HCT116 (cell line): Measurements from ENCODE around the gene PRPF18. TPM values are rescaled to one million over a fixed set of nuclear protein-coding genes. Genes with fewer than 3 reads are reported as not detected.

ENCODE experiments used
- ATAC-seq: fragments of 200-7000 bp; cut with Tn5 transposase; 2 replicates; pipeline ENCODE4 v1.9.1; 2020; ENCODE audit warnings: mild to moderate bottlenecking, moderate library complexity
- BruUV-seq: library from RNA; stranded (reverse); fragments of 400-500 nt; replicated peaks from 2 replicates; lab custom pipeline; 2021; lab: Mats Ljungman, UMichigan
- CTCF ChIA-PET: fragments of 300-600 bp; sonication (Branson Sonifier 250); formaldehyde crosslinking; loops from one replicate; lab custom pipeline; 2021; ENCODE audit warnings: antibody characterized with exemption; lab: Charles Lee
- POLR2A ChIA-PET: fragments of 300-600, 350-600 bp; sonication (Branson Sonifier 250); formaldehyde crosslinking; loops from one replicate; lab custom pipeline; 2021; ENCODE audit warnings: antibody characterized with exemption; lab: Charles Lee
- RAD21 ChIA-PET, 2 experiments: fragments of 300-600 bp; sonication (Branson Sonifier 250); formaldehyde crosslinking; loops; one replicate each; lab custom pipeline; 2023; ENCODE audit warnings: low total read pairs in 2 of 2; ENCODE audit not compliant: uncharacterized antibody in 2 of 2, unreplicated experiment in 2 of 2, low non-redundant PET in 1 of 2; lab: Charles Lee
- DNase-seq: peaks from one replicate; pipeline ENCODE4 v3.0.0-alpha.2; 2010; ENCODE audit warnings: low read depth, low spot score
- H2AFZ ChIP-seq: fragments of 200-600 bp; shearing (Covaris generic), sonication (generic); 2 replicates; pipeline ENCODE4 v1.6.1; 2017; ENCODE audit warnings: low read depth, mixed run types, mixed read lengths, antibody characterized with exemption, low read length; ENCODE audit not compliant: poor library complexity, severe bottlenecking
- H3K27ac ChIP-seq: 2 replicates; pipeline ENCODE4 v1.5.1; 2012; ENCODE audit warnings: low read depth, low read length
- H3K27me3 ChIP-seq: fragments of 200-600 bp; sonication (generic); 2 replicates; pipeline ENCODE4 v1.6.1; 2016; ENCODE audit warnings: mixed run types, low read length, mixed read lengths; ENCODE audit not compliant: insufficient read depth
- H3K36me3 ChIP-seq, 2 experiments: fragments of 200-500 bp in 1 of 2; fragments of 200-600 bp in 1 of 2; sonication (Bioruptor generic) in 1 of 2; sonication (generic) in 1 of 2; 2 replicates each; pipeline versions ENCODE4 v1.5.1 to v1.6.1; 2014 to 2016; ENCODE audit warnings: low read length in 2 of 2, inconsistent platforms in 1 of 2, mixed read lengths in 1 of 2, mixed run types in 1 of 2; ENCODE audit not compliant: insufficient read depth in 2 of 2, control insufficient read depth in 1 of 2
- H3K4me1 ChIP-seq, 2 experiments: fragments of 200-600 bp in 1 of 2; sonication (generic) in 1 of 2; 2 replicates each; pipeline versions ENCODE4 v1.5.1 to v1.6.1; 2012 to 2017; ENCODE audit warnings: low read length in 2 of 2, inconsistent platforms in 1 of 2, mild to moderate bottlenecking in 1 of 2, mixed read lengths in 1 of 2, mixed run types in 1 of 2, moderate library complexity in 1 of 2; ENCODE audit not compliant: insufficient read depth in 2 of 2, control insufficient read depth in 1 of 2
- H3K4me2 ChIP-seq: fragments of 200-600 bp; sonication (generic); 2 replicates; pipeline ENCODE4 v1.6.1; 2017; ENCODE audit warnings: mixed run types, low read length, mixed read lengths
- H3K4me3 ChIP-seq, 2 experiments: fragments of 200-600 bp in 1 of 2; sonication (generic) in 1 of 2; replicated peaks in 1 of 2; 2 replicates each; pipeline ENCODE4 v1.5.1; 2011 to 2016; ENCODE audit warnings: low read length in 2 of 2, control low read depth in 1 of 2, low read depth in 1 of 2, mild to moderate bottlenecking in 1 of 2, mixed read lengths in 1 of 2, mixed run types in 1 of 2
- H3K79me2 ChIP-seq: fragments of 200-600 bp; sonication (generic); 2 replicates; pipeline ENCODE4 v1.6.1; 2017; ENCODE audit warnings: mild to moderate bottlenecking, mixed run types, low read length, moderate library complexity, mixed read lengths; ENCODE audit not compliant: insufficient read depth
- H3K9ac ChIP-seq: fragments of 200-600 bp; sonication (generic); 2 replicates; pipeline ENCODE4 v1.6.1; 2016; ENCODE audit warnings: low read length, mixed read lengths
- H3K9me2 ChIP-seq: fragments of 200-600 bp; sonication (generic), shearing (Covaris generic); 2 replicates; pipeline ENCODE4 v1.6.1; 2017; ENCODE audit warnings: mixed run types, mild to moderate bottlenecking, moderate library complexity; ENCODE audit not compliant: insufficient read depth
- H3K9me3 ChIP-seq, 2 experiments: fragments of 200-500 bp in 1 of 2; fragments of 200-600 bp in 1 of 2; sonication (Bioruptor generic) in 1 of 2; sonication (generic) in 1 of 2; 2 replicates each; pipeline ENCODE4 v1.6.1; 2014 to 2017; ENCODE audit warnings: low read length in 2 of 2, mixed read lengths in 2 of 2, inconsistent platforms in 1 of 2, low read depth in 1 of 2, mild to moderate bottlenecking in 1 of 2, mixed run types in 1 of 2, moderate library complexity in 1 of 2; ENCODE audit not compliant: control insufficient read depth in 1 of 2, insufficient read depth in 1 of 2
- H4K20me1 ChIP-seq: fragments of 200-600 bp; sonication (generic), shearing (Covaris generic); 2 replicates; pipeline ENCODE4 v1.6.1; 2017; ENCODE audit warnings: mixed run types, mild to moderate bottlenecking, moderate library complexity; ENCODE audit not compliant: insufficient read depth
- ATF3 ChIP-seq: IDR thresholded peaks from 2 replicates; pipeline ENCODE4 v1.6.1; 2012
- CBX3 ChIP-seq: IDR thresholded peaks from 2 replicates; pipeline ENCODE4 v1.6.1; 2012; ENCODE audit warnings: low read depth
- EGR1 ChIP-seq: IDR thresholded peaks from 2 replicates; pipeline ENCODE4 v1.6.1; 2012; ENCODE audit warnings: low read depth
- FOSL1 ChIP-seq: IDR thresholded peaks from 2 replicates; pipeline ENCODE4 v1.6.1; 2012; ENCODE audit warnings: low read depth
- SIN3A ChIP-seq: IDR thresholded peaks from 2 replicates; pipeline ENCODE4 v1.6.1; 2012; ENCODE audit warnings: low read depth
- SP1 ChIP-seq: IDR thresholded peaks from 2 replicates; pipeline ENCODE4 v1.6.1; 2012; ENCODE audit warnings: low read depth
- SRF ChIP-seq: IDR thresholded peaks from 2 replicates; pipeline ENCODE4 v1.6.1; 2012; ENCODE audit warnings: low read depth
- TCF7L2 ChIP-seq: IDR thresholded peaks from 2 replicates; pipeline ENCODE4 v1.7.0; 2011; ENCODE audit warnings: borderline replicate concordance, inconsistent platforms; ENCODE audit not compliant: insufficient read depth, insufficient read length; ENCODE audit errors: extremely low read depth
- YY1 ChIP-seq: IDR thresholded peaks from 2 replicates; pipeline ENCODE4 v1.6.1; 2011; ENCODE audit warnings: low read length, low read depth, moderate library complexity, mild to moderate bottlenecking; ENCODE audit not compliant: insufficient replicate concordance; ENCODE audit errors: extremely low read depth
- intact Hi-C: fragments of 100-400 bp; cut with micrococcal nuclease; formaldehyde crosslinking; loops from 2 replicates; pipeline ENCODE4 v1.10.0; 2022
- total RNA-seq: library from RNA; stranded (reverse); gene quantifications from one replicate; pipeline ENCODE4 v1.2.1, GENCODE V29; 2021; ENCODE audit not compliant: unreplicated experiment
- TF ChIP-seq, protein P1 (sequence below): IDR thresholded peaks from 2 replicates; pipeline ENCODE4 v1.6.1; 2011; ENCODE audit warnings: mild to moderate bottlenecking, low read length, moderate library complexity; ENCODE audit not compliant: insufficient replicate concordance; ENCODE audit errors: extremely low read depth

The PRPF18 gene
- total RNA-seq, 1 experiment from 2014 or later = 16.2 TPM

GRCh38 chr10:13614530-13615332, 28.0 kb downstream of the PRPF18 start:
- ATAC-seq = no peak

DNA sequence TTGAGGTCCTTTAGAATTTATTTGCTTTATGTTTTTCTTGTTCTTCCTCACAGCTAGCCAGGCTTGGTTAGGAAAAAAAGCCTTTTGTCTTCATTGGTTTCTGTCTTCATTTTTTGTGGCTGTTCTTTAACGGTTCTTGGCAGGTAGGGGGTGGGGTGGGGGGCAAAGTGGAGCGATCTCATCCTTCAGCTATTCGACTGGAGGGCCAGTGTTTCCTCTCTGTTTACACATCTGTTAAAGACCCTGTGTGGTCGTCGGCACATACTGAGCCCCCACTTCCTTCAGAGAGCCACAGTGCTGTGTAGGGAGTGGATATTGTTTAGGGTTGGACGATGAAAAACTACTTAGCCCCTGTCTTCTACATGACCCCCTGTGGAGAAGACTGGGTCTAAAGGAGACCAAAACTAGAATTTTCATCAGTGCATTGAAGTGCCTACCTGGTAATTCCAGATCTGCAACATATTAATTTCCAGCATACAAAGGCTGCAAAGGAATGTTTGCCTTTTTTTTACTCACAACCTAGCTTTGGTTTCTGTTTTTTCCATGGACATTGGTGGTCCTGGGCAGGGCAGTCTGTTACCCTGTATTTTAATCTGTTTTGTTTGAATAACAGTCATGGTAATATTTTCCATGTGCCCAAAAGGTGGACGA, 29.0 kb downstream of the PRPF18 start:
- TF ChIP-seq CBX3 (no peak), FOSL1 (no peak), TCF7L2 (no peak), SIN3A (no peak), ATF3 (no peak), SP1 (no peak)
- TF ChIP-seq, all 23 proteins: peak for 0
- Histone ChIP-seq H3K4me2 (no peak overlapping the region), H3K9me2 (no peaks in the 10 kb centered on the region), H2AFZ (no peak overlapping the region), H3K4me1 (no peaks in the 10 kb centered on the region), H3K27me3 (no peaks in the 10 kb centered on the region), H3K9ac (no peak overlapping the region), H3K9me3 (no peaks in the 10 kb centered on the region), H3K79me2 (no peaks in the 10 kb centered on the region), H3K4me3 (no peak overlapping the region), H4K20me1 (no peaks in the 10 kb centered on the region), H3K27ac (no peak overlapping the region), H3K36me3 (peaks cover 6 to 8% of the 10 kb centered on the region in 2 experiments; a peak in 2 of 4 replicates)
- ATAC-seq (no peak), DNase-seq (no peak)
- ChIA-PET POLR2A (no interaction called here), RAD21 (no interaction called here), CTCF (no interaction called here)
- no TSS peak for BruUV-seq
- intact Hi-C loops = no loop called here

More at GRCh38 chr10:13614530-13615332, 28.0 kb downstream of the PRPF18 start:
- no peak for TF ChIP-seq EGR1
- TF ChIP-seq, protein P1, sequence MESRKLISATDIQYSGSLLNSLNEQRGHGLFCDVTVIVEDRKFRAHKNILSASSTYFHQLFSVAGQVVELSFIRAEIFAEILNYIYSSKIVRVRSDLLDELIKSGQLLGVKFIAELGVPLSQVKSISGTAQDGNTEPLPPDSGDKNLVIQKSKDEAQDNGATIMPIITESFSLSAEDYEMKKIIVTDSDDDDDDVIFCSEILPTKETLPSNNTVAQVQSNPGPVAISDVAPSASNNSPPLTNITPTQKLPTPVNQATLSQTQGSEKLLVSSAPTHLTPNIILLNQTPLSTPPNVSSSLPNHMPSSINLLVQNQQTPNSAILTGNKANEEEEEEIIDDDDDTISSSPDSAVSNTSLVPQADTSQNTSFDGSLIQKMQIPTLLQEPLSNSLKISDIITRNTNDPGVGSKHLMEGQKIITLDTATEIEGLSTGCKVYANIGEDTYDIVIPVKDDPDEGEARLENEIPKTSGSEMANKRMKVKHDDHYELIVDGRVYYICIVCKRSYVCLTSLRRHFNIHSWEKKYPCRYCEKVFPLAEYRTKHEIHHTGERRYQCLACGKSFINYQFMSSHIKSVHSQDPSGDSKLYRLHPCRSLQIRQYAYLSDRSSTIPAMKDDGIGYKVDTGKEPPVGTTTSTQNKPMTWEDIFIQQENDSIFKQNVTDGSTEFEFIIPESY = no peak
- TF ChIP-seq YY1 = no peak
- no peak for TF ChIP-seq SRF
- TF ChIP-seq SP1 = no peak
- TF ChIP-seq, all 23 proteins: peak for 0
- ChIA-PET RAD21 (no interaction called here), POLR2A (no interaction called here), CTCF (no interaction called here)
- no peaks in the 10 kb centered on the region for H3K9me3 ChIP-seq
- no TSS peak for BruUV-seq
- no peaks in the 10 kb centered on the region for H3K4me1 ChIP-seq
- no peaks in the 10 kb centered on the region for H4K20me1 ChIP-seq
- H2AFZ ChIP-seq = no peak overlapping the region
- H3K9ac ChIP-seq = no peak overlapping the region
- no peak for DNase-seq
- intact Hi-C loops = no loop called here
- H3K4me3 ChIP-seq = no peak overlapping the region
- no peaks in the 10 kb centered on the region for H3K9me2 ChIP-seq
- H3K4me2 ChIP-seq = no peak overlapping the region
- no peaks in the 10 kb centered on the region for H3K79me2 ChIP-seq
- H3K36me3 ChIP-seq = peaks cover 8 to 11% of the 10 kb centered on the region in 2 experiments; a peak in 2 of 4 replicates
- H3K27ac ChIP-seq = no peak overlapping the region
- H3K27me3 ChIP-seq = no peaks in the 10 kb centered on the region
